Smooth muscle cell (in vitro differentiated cells): ENCODE data around the gene NDUFS1. TPM values are rescaled to one million over a fixed set of nuclear protein-coding genes. Genes with fewer than 3 reads are reported as not detected.
"Not testable (repeated sequence)": the region's sequence is repeated elsewhere in the genome, so short reads cannot be mapped to it uniquely, and the experiment has no call there.

Source experiments
- DNase-seq: peaks from one replicate; lab custom pipeline; 2025; ENCODE audit not compliant: unreplicated experiment; lab: John Stamatoyannopoulos, UW
- H2AFZ ChIP-seq: fragments of 200-600 bp; sonication (generic); 2 replicates; pipeline ENCODE4 v1.6.0; 2016; ENCODE audit warnings: antibody characterized with exemption, low read depth, mild to moderate bottlenecking
- H3F3A ChIP-seq: fragments of 200-600 bp; sonication (generic); 2 replicates; pipeline ENCODE4 v1.6.0; 2017; ENCODE audit warnings: antibody characterized with exemption, low read depth
- H3K27ac ChIP-seq: fragments of 200-600 bp; sonication (generic); 2 replicates; pipeline ENCODE4 v1.5.1; 2016; ENCODE audit warnings: low read depth, mild to moderate bottlenecking
- H3K27me3 ChIP-seq: fragments of 200-600 bp; sonication (generic); 2 replicates; pipeline ENCODE4 v1.6.1; 2016; ENCODE audit warnings: low read depth, mild to moderate bottlenecking
- H3K36me3 ChIP-seq: fragments of 200-600 bp; sonication (generic); 2 replicates; pipeline ENCODE4 v1.5.1; 2016; ENCODE audit warnings: low read depth
- H3K4me1 ChIP-seq: fragments of 200-600 bp; sonication (generic); 2 replicates; pipeline ENCODE4 v1.5.1; 2016; ENCODE audit warnings: low read depth
- H3K4me2 ChIP-seq: fragments of 200-600 bp; sonication (generic); 2 replicates; pipeline ENCODE4 v1.6.0; 2016; ENCODE audit warnings: mild to moderate bottlenecking
- H3K4me3 ChIP-seq: fragments of 200-600 bp; sonication (generic); 2 replicates; pipeline ENCODE4 v1.5.1; 2016; ENCODE audit warnings: mild to moderate bottlenecking
- H3K79me2 ChIP-seq: fragments of 200-600 bp; sonication (generic); 2 replicates; pipeline ENCODE4 v1.6.0; 2016; ENCODE audit warnings: low read depth, mild to moderate bottlenecking
- H3K9ac ChIP-seq: fragments of 200-600 bp; sonication (generic); 2 replicates; pipeline ENCODE4 v1.6.0; 2016; ENCODE audit warnings: low read depth
- H3K9me3 ChIP-seq: fragments of 200-600 bp; sonication (generic); replicated peaks from 2 replicates; pipeline ENCODE4 v1.5.1; 2016; ENCODE audit warnings: low read depth
- H4K20me1 ChIP-seq: fragments of 200-600 bp; sonication (generic); 2 replicates; pipeline ENCODE4 v1.6.0; 2016; ENCODE audit warnings: low read depth
- WGBS: methylation state at CpG from one replicate; pipeline ENCODE4 v1.1.7; 2016; ENCODE audit warnings: low lambda C conversion rate; 5-methylcytosine and 5-hydroxymethylcytosine counted together
- polyA plus RNA-seq: library from polyadenylated mRNA; unstranded; fragments of >200 nt; fragmentation: Nextera tagmentation; extraction: Ambion mirVana; gene quantifications from 2 replicates; pipeline ENCODE4 v1.2.1, GENCODE V29; 2016
- total RNA-seq: library from RNA; depleted of rRNA; stranded (reverse); fragments of >200 nt; gene quantifications from 2 replicates; pipeline ENCODE4 v1.2.3, GENCODE V29; 2014
- TF ChIP-seq, protein P1 (sequence below): fragments of 200-600 bp; sonication (generic); IDR thresholded peaks from 2 replicates; pipeline ENCODE4 v1.5.1; 2017; ENCODE audit warnings: borderline replicate concordance, mild to moderate bottlenecking, antibody characterized with exemption; ENCODE audit not compliant: insufficient read depth, poor library complexity, severe bottlenecking

NDUFS1 gene
- total and polyA plus RNA-seq, 2 experiments from 2014 or later: 62.0 to 101 TPM

DNA sequence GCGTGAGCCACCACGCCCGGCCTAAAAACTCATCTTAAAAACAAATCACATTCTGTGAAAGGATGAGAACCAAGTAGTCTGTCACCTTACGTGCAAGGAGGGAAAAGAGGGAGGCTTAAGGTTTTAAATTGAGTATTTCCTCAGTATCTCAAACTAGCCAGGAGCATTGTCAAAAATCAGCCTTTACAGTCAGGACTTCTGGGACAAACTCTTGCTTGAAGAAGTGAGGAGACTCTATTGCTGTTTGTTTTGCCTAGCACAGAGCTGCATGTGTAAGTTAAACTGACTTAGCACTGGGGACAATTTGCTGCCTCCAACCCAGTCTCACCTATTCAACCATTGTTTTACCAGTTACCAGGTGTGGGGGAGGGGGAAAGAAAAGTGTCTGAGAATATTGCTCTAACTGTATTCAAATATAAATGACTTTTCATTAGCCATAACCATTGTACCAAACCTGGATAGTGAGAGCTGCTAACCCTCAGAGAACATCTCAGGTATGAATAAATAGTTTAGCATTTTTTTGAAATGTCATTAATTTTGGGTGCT is 76.9 kb downstream of the NDUFS1 start:
- H3K27ac ChIP-seq: no peak overlapping the region
- no peak for DNase-seq
- no peak overlapping the region for H3K9ac ChIP-seq
- H3K9me3 ChIP-seq: no peaks in the 10 kb centered on the region
- TF ChIP-seq, protein P1, sequence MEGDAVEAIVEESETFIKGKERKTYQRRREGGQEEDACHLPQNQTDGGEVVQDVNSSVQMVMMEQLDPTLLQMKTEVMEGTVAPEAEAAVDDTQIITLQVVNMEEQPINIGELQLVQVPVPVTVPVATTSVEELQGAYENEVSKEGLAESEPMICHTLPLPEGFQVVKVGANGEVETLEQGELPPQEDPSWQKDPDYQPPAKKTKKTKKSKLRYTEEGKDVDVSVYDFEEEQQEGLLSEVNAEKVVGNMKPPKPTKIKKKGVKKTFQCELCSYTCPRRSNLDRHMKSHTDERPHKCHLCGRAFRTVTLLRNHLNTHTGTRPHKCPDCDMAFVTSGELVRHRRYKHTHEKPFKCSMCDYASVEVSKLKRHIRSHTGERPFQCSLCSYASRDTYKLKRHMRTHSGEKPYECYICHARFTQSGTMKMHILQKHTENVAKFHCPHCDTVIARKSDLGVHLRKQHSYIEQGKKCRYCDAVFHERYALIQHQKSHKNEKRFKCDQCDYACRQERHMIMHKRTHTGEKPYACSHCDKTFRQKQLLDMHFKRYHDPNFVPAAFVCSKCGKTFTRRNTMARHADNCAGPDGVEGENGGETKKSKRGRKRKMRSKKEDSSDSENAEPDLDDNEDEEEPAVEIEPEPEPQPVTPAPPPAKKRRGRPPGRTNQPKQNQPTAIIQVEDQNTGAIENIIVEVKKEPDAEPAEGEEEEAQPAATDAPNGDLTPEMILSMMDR: no peak
- H2AFZ ChIP-seq: no peak overlapping the region
- H4K20me1 ChIP-seq: peaks cover 43% of the 10 kb centered on the region
- peaks cover 31% of the 10 kb centered on the region for H3K4me1 ChIP-seq
- H3K36me3 ChIP-seq: no peaks in the 10 kb centered on the region
- H3K27me3 ChIP-seq: no peaks in the 10 kb centered on the region
- WGBS: 92% methylated on average over 4 of the region's 4 CpGs
- no peak overlapping the region for H3K4me2 ChIP-seq
- H3K4me3 ChIP-seq: no peak overlapping the region
- H3K79me2 ChIP-seq: peaks cover 73% of the 10 kb centered on the region
- H3F3A ChIP-seq: peaks cover 5% of the 10 kb centered on the region

DNA sequence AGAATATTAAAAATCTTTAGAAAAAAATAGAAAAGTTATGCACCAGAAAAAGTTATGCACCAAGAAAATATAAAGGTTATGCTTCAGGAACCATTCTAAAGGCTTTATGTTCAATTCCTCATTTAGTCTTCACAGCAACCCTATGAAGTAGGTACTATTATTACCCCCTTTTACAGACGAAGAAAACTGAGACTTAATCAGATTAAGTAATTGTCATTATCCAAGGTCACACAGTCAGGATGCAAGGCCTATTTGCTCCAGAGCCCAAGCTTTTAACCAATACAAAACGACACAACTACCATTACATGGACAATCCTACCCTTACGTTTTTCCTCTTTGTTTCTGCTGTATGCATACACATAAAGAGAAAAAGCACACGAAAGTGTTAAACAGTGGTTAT is 78.3 kb downstream of the NDUFS1 start:
- TF ChIP-seq, protein P1: no peak
- 89% methylated on average over 4 of the region's 4 CpGs for WGBS
- Histone ChIP-seq H3K4me2 (no peak overlapping the region), H4K20me1 (peaks cover 55% of the 10 kb centered on the region), H3K27ac (no peak overlapping the region), H3K9me3 (no peaks in the 10 kb centered on the region), H3K4me1 (peaks cover 21% of the 10 kb centered on the region), H3K79me2 (peaks cover 76% of the 10 kb centered on the region), H3K27me3 (no peaks in the 10 kb centered on the region), H3F3A (no peaks in the 10 kb centered on the region), H3K36me3 (no peaks in the 10 kb centered on the region), H3K9ac (no peak overlapping the region), H3K4me3 (no peak overlapping the region), H2AFZ (no peak overlapping the region)
- no peak for DNase-seq

DNA sequence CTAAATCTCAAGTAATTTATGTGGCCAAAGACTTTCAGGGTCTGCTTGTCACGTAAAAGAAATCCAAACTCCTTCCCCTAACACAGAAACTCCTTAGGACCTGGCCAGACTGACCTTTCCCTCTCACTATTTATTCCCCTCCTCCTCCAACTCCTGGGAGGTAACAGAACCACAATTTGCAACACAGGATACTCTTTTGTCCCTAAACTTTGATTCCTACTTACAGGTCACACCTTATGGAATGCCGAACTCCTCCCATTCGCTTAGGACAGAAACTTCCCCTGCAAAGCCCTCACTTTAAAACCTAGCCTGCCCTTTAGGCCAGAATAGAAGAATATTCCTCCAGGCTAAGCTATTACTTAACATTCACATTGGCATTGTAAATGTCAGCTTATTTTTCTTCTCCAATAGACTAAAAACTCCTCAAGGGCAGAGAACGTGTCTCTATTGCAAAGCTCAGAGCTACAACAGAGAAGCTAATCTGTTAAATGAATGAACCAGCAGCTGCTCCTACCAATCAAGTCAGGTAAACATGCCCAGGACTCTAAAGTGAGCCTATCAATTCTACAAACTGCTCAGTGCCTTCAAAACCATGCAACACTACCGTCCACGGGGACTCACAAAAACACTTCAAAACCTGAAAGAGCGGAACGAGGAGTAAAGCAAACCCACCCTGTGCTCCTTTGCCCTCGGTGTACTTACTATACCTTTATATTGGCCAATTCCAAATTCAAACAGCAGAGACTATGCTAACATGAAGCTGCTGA is 79.4 kb downstream of the NDUFS1 start:
- H2AFZ ChIP-seq: no peak overlapping the region
- no peak overlapping the region for H3K27ac ChIP-seq
- no peaks in the 10 kb centered on the region for H3F3A ChIP-seq
- H3K4me2 ChIP-seq: no peak overlapping the region
- H3K36me3 ChIP-seq: no peaks in the 10 kb centered on the region
- H3K9me3 ChIP-seq: no peaks in the 10 kb centered on the region
- no peak overlapping the region for H3K9ac ChIP-seq
- WGBS: 51% methylated on average over 9 of the region's 9 CpGs
- TF ChIP-seq, protein P1: no peak
- H3K4me3 ChIP-seq: no peak overlapping the region
- no peaks in the 10 kb centered on the region for H3K27me3 ChIP-seq
- DNase-seq: no peak
- peaks cover 86% of the 10 kb centered on the region for H3K79me2 ChIP-seq
- peaks cover 21% of the 10 kb centered on the region for H3K4me1 ChIP-seq
- H4K20me1 ChIP-seq: peaks cover 66% of the 10 kb centered on the region

DNA sequence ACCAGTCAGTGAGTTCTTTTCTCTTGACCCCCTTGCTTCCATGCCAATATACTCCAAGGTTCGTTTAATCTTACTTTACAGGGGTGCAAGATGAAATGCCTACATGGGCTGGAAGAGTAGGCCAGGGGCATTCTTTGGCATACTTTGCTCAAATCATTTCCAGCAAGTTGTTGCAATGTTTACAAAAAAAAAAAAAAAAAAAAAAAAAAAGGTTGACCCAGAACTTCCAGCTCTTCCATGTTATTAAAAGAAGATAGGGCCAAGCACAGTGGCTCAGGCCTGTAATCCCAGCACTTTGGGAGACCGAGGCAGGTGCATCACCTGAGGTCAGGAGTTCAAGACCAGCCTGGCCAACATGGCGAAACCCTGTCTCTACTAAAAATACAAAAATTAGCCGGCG is 81.4 kb downstream of the NDUFS1 start:
- peaks cover 92% of the 10 kb centered on the region for H3K79me2 ChIP-seq
- H3K9ac ChIP-seq, DNase-seq, H3K27ac ChIP-seq, H3K4me2 ChIP-seq, H3F3A ChIP-seq, H3K27me3 ChIP-seq, H3K4me1 ChIP-seq, H3K36me3 ChIP-seq, H3K9me3 ChIP-seq, H2AFZ ChIP-seq, H3K4me3 ChIP-seq: not testable (repeated sequence)
- peaks cover 83% of the 10 kb centered on the region for H4K20me1 ChIP-seq
- 99% methylated on average over 5 of the region's 5 CpGs for WGBS
